HCT116 (cell line): ENCODE results near the gene RGS6. TPM values are rescaled to one million over a fixed set of nuclear protein-coding genes. Genes with fewer than 3 reads are reported as not detected.

ENCODE experiments used
- ATAC-seq: fragments of 200-7000 bp; cut with Tn5 transposase; 2 replicates; pipeline ENCODE4 v1.9.1; 2020; ENCODE audit warnings: mild to moderate bottlenecking, moderate library complexity
- BruUV-seq: library from RNA; stranded (reverse); fragments of 400-500 nt; replicated peaks from 2 replicates; lab custom pipeline; 2021; lab: Mats Ljungman, UMichigan
- CTCF ChIA-PET: fragments of 300-600 bp; sonication (Branson Sonifier 250); formaldehyde crosslinking; loops from one replicate; lab custom pipeline; 2021; ENCODE audit warnings: antibody characterized with exemption; lab: Charles Lee
- POLR2A ChIA-PET: fragments of 300-600, 350-600 bp; sonication (Branson Sonifier 250); formaldehyde crosslinking; loops from one replicate; lab custom pipeline; 2021; ENCODE audit warnings: antibody characterized with exemption; lab: Charles Lee
- RAD21 ChIA-PET, 2 experiments: fragments of 300-600 bp; sonication (Branson Sonifier 250); formaldehyde crosslinking; loops; one replicate each; lab custom pipeline; 2023; ENCODE audit warnings: low total read pairs in 2 of 2; ENCODE audit not compliant: uncharacterized antibody in 2 of 2, unreplicated experiment in 2 of 2, low non-redundant PET in 1 of 2; lab: Charles Lee
- DNase-seq: peaks from one replicate; pipeline ENCODE4 v3.0.0-alpha.2; 2010; ENCODE audit warnings: low read depth, low spot score
- H2AFZ ChIP-seq: fragments of 200-600 bp; shearing (Covaris generic), sonication (generic); 2 replicates; pipeline ENCODE4 v1.6.1; 2017; ENCODE audit warnings: low read depth, mixed run types, mixed read lengths, antibody characterized with exemption, low read length; ENCODE audit not compliant: poor library complexity, severe bottlenecking
- H3K27ac ChIP-seq: 2 replicates; pipeline ENCODE4 v1.5.1; 2012; ENCODE audit warnings: low read depth, low read length
- H3K27me3 ChIP-seq: fragments of 200-600 bp; sonication (generic); 2 replicates; pipeline ENCODE4 v1.6.1; 2016; ENCODE audit warnings: mixed run types, low read length, mixed read lengths; ENCODE audit not compliant: insufficient read depth
- H3K36me3 ChIP-seq, 2 experiments: fragments of 200-500 bp in 1 of 2; fragments of 200-600 bp in 1 of 2; sonication (Bioruptor generic) in 1 of 2; sonication (generic) in 1 of 2; 2 replicates each; pipeline versions ENCODE4 v1.5.1 to v1.6.1; 2014 to 2016; ENCODE audit warnings: low read length in 2 of 2, inconsistent platforms in 1 of 2, mixed read lengths in 1 of 2, mixed run types in 1 of 2; ENCODE audit not compliant: insufficient read depth in 2 of 2, control insufficient read depth in 1 of 2
- H3K4me1 ChIP-seq, 2 experiments: fragments of 200-600 bp in 1 of 2; sonication (generic) in 1 of 2; 2 replicates each; pipeline versions ENCODE4 v1.5.1 to v1.6.1; 2012 to 2017; ENCODE audit warnings: low read length in 2 of 2, inconsistent platforms in 1 of 2, mild to moderate bottlenecking in 1 of 2, mixed read lengths in 1 of 2, mixed run types in 1 of 2, moderate library complexity in 1 of 2; ENCODE audit not compliant: insufficient read depth in 2 of 2, control insufficient read depth in 1 of 2
- H3K4me2 ChIP-seq: fragments of 200-600 bp; sonication (generic); 2 replicates; pipeline ENCODE4 v1.6.1; 2017; ENCODE audit warnings: mixed run types, low read length, mixed read lengths
- H3K4me3 ChIP-seq, 2 experiments: fragments of 200-600 bp in 1 of 2; sonication (generic) in 1 of 2; replicated peaks in 1 of 2; 2 replicates each; pipeline ENCODE4 v1.5.1; 2011 to 2016; ENCODE audit warnings: low read length in 2 of 2, control low read depth in 1 of 2, low read depth in 1 of 2, mild to moderate bottlenecking in 1 of 2, mixed read lengths in 1 of 2, mixed run types in 1 of 2
- H3K79me2 ChIP-seq: fragments of 200-600 bp; sonication (generic); 2 replicates; pipeline ENCODE4 v1.6.1; 2017; ENCODE audit warnings: mild to moderate bottlenecking, mixed run types, low read length, moderate library complexity, mixed read lengths; ENCODE audit not compliant: insufficient read depth
- H3K9ac ChIP-seq: fragments of 200-600 bp; sonication (generic); 2 replicates; pipeline ENCODE4 v1.6.1; 2016; ENCODE audit warnings: low read length, mixed read lengths
- H3K9me2 ChIP-seq: fragments of 200-600 bp; sonication (generic), shearing (Covaris generic); 2 replicates; pipeline ENCODE4 v1.6.1; 2017; ENCODE audit warnings: mixed run types, mild to moderate bottlenecking, moderate library complexity; ENCODE audit not compliant: insufficient read depth
- H3K9me3 ChIP-seq, 2 experiments: fragments of 200-500 bp in 1 of 2; fragments of 200-600 bp in 1 of 2; sonication (Bioruptor generic) in 1 of 2; sonication (generic) in 1 of 2; 2 replicates each; pipeline ENCODE4 v1.6.1; 2014 to 2017; ENCODE audit warnings: low read length in 2 of 2, mixed read lengths in 2 of 2, inconsistent platforms in 1 of 2, low read depth in 1 of 2, mild to moderate bottlenecking in 1 of 2, mixed run types in 1 of 2, moderate library complexity in 1 of 2; ENCODE audit not compliant: control insufficient read depth in 1 of 2, insufficient read depth in 1 of 2
- H4K20me1 ChIP-seq: fragments of 200-600 bp; sonication (generic), shearing (Covaris generic); 2 replicates; pipeline ENCODE4 v1.6.1; 2017; ENCODE audit warnings: mixed run types, mild to moderate bottlenecking, moderate library complexity; ENCODE audit not compliant: insufficient read depth
- ATF3 ChIP-seq: IDR thresholded peaks from 2 replicates; pipeline ENCODE4 v1.6.1; 2012
- EZH2 ChIP-seq: fragments of 200-600 bp; sonication (generic); IDR thresholded peaks from 2 replicates; pipeline ENCODE4 v1.6.1; 2017; ENCODE audit warnings: antibody characterized with exemption, mixed run types
- EZH2phosphoT487 ChIP-seq: fragments of 200-600 bp; IDR thresholded peaks from 2 replicates; pipeline ENCODE4 v1.6.1; 2018; ENCODE audit warnings: antibody characterized with exemption, borderline replicate concordance
- FOSL1 ChIP-seq: IDR thresholded peaks from 2 replicates; pipeline ENCODE4 v1.6.1; 2012; ENCODE audit warnings: low read depth
- POLR2A ChIP-seq: IDR thresholded peaks from 2 replicates; pipeline ENCODE4 v1.7.0; 2011; ENCODE audit warnings: borderline replicate concordance; ENCODE audit not compliant: insufficient read depth, insufficient read length; ENCODE audit errors: extremely low read depth
- POLR2AphosphoS5 ChIP-seq: IDR thresholded peaks from 2 replicates; pipeline ENCODE4 v1.6.1; 2011; ENCODE audit warnings: mild to moderate bottlenecking, low read depth, low read length, moderate library complexity
- RAD21 ChIP-seq: IDR thresholded peaks from 2 replicates; pipeline ENCODE4 v1.6.1; 2012; ENCODE audit warnings: low read depth, mild to moderate bottlenecking
- SIN3A ChIP-seq: IDR thresholded peaks from 2 replicates; pipeline ENCODE4 v1.6.1; 2012; ENCODE audit warnings: low read depth
- SP1 ChIP-seq: IDR thresholded peaks from 2 replicates; pipeline ENCODE4 v1.6.1; 2012; ENCODE audit warnings: low read depth
- SRF ChIP-seq: IDR thresholded peaks from 2 replicates; pipeline ENCODE4 v1.6.1; 2012; ENCODE audit warnings: low read depth
- TCF7L2 ChIP-seq: IDR thresholded peaks from 2 replicates; pipeline ENCODE4 v1.7.0; 2011; ENCODE audit warnings: borderline replicate concordance, inconsistent platforms; ENCODE audit not compliant: insufficient read depth, insufficient read length; ENCODE audit errors: extremely low read depth
- ZBTB33 ChIP-seq: IDR thresholded peaks from 2 replicates; pipeline ENCODE4 v1.6.1; 2011; ENCODE audit warnings: mild to moderate bottlenecking, low read length, moderate library complexity; ENCODE audit not compliant: insufficient replicate concordance; ENCODE audit errors: extremely low read depth
- ZFX ChIP-seq: fragments of 450-650 bp; IDR thresholded peaks from 2 replicates; pipeline ENCODE4 v1.6.1; 2017
- ZNF274 ChIP-seq: fragments of 200-500 bp; sonication (Bioruptor generic); IDR thresholded peaks from 2 replicates; pipeline ENCODE4 v1.6.1; 2014; ENCODE audit warnings: mild to moderate bottlenecking, low read depth, low read length, inconsistent platforms
- intact Hi-C: fragments of 100-400 bp; cut with micrococcal nuclease; formaldehyde crosslinking; loops from 2 replicates; pipeline ENCODE4 v1.10.0; 2022
- total RNA-seq: library from RNA; stranded (reverse); gene quantifications from one replicate; pipeline ENCODE4 v1.2.1, GENCODE V29; 2021; ENCODE audit not compliant: unreplicated experiment

The RGS6 gene
- total RNA-seq, 1 experiment from 2014 or later, result 4.7 TPM

- TF ChIP-seq ATF3 (no peak), FOSL1 (no peak), EZH2phosphoT487 (no peak), SP1 (no peak), ZBTB33 (no peak), ZNF274 (no peak), ZFX (no peak), SRF (no peak), POLR2AphosphoS5 (no peak), EZH2 (no peak)
Measured at GRCh38 chr14:72568296-72568992, 636.2 kb downstream of the RGS6 start (continued).

GRCh38 chr14:72573725-72574417 lies 641.6 kb downstream of the RGS6 start:
- RAD21 ChIA-PET, result no interaction called here
- no TSS peak for BruUV-seq

More at GRCh38 chr14:72573725-72574417, 641.6 kb downstream of the RGS6 start:
- TF ChIP-seq SIN3A (no peak), POLR2A (no peak), TCF7L2 (no peak), RAD21 (no peak), ZNF274 (no peak)
- TF ChIP-seq, all 23 proteins: peak for 0
- Histone ChIP-seq H3K27ac (no peak overlapping the region), H3K4me3 (no peak overlapping the region), H3K4me2 (no peak overlapping the region), H3K36me3 (no peaks in the 10 kb centered on the region), H2AFZ (no peak overlapping the region), H3K4me1 (no peaks in the 10 kb centered on the region), H3K9ac (no peak overlapping the region), H3K9me2 (no peaks in the 10 kb centered on the region), H3K79me2 (no peaks in the 10 kb centered on the region), H3K27me3 (peaks cover 49% of the 10 kb centered on the region), H4K20me1 (no peaks in the 10 kb centered on the region), H3K9me3 (no peaks in the 10 kb centered on the region)
- ChIA-PET CTCF (no interaction called here), POLR2A (no interaction called here)
- DNase-seq (no peak), ATAC-seq (no peak)
- intact Hi-C loops, result no loop called here
